NCI-H128 (cell line): ENCODE data around the gene INTS15.

Experiments used
- DNase-seq: peaks from one replicate; lab custom pipeline; 2025; ENCODE audit not compliant: unreplicated experiment; lab: John Stamatoyannopoulos, UW

INTS15 gene

DNA sequence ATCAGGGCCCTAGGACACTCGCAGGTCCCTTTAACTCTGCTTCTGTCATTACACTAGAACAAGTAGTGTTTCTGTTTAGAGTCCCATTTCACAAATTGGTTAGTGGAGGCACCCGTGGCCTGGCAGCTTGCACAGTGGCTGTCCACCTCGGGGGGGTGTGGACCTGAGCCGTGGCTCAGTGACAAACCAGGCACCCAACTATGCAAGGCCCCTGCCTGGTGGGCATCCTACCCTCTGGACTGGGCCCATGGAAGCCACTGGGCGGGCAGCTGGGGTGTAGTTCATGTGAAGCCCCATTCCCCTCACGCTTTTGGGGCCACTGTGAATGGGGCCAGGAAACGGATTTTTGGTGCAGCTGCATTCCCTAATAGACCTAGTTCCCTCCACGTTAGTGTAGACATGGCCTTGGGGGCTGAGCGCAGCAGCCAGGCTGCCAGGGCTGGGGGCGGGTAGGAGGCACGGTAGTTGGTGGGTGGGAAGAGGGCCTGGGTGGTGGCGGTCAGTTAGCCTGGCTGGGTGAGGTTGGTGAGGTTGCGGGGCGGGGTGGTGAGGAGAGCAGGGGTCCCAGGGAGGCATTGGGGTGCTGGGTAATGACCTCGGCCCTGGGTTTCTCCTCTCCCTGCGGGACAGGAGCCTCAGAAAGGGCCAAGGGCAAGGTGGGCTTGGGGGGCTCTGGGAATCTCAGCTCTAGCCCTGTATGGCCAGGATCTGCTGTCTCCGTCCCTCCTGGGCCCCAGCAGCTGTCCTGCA lies 66.0 kb downstream of the INTS15 start:
- no peak for DNase-seq

DNA sequence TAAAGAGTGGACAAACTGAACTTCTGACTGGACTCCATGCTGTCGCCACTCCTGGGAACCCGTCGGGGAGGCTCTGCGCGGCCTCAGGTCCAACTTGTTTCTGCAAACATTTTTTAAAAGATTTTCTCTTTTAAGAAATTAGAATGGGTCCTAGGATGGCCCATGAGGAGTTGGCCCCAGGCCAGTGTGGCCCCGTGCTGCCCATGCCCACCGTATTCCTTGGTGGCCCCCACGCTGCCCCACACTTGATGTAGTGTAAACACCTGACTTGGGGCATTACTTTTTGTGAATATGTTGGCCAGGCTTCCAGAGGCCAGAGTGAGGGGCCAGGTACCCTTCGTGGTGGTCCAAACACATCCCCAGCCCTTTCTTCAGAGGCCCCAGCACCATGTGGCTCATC lies 66.6 kb downstream of the INTS15 start:
- no peak for DNase-seq
